SIG-M5 treated with dmso at 0.1 percent for 504 hours (cell line): ENCODE measurements around the gene SLC22A31.
"Not testable (repeated sequence)": the region's sequence is repeated elsewhere in the genome, so short reads cannot be mapped to it uniquely, and the experiment has no call there.

Experiments
- DNase-seq: peaks from one replicate; lab custom pipeline; 2025; ENCODE audit not compliant: unreplicated experiment; lab: John Stamatoyannopoulos, UW

SLC22A31 gene

GRCh38 chr16:89200124-89200849 lies at the start of gene SLC22A31:
Gene SLC22A31 (minus strand): TSS chr16:89200537. CDS start chr16:89200501, 36 bp downstream.
- DNase-seq = no peak

GRCh38 chr16:89248196-89248982 lies 48.1 kb upstream of the SLC22A31 start:
- DNase-seq = no peak

- not testable (repeated sequence) for DNase-seq
Measured at GRCh38 chr16:89247734-89248075, 47.4 kb upstream of the SLC22A31 start.

- DNase-seq = peak; percentile 90
Measured at GRCh38 chr16:89246903-89247733, 46.8 kb upstream of the SLC22A31 start.

GRCh38 chr16:89246383-89246902 lies 46.1 kb upstream of the SLC22A31 start:
- no peak for DNase-seq

- no peak for DNase-seq
Measured at GRCh38 chr16:89244754-89245153, 44.4 kb upstream of the SLC22A31 start.

GRCh38 chr16:89244264-89244663 lies 43.9 kb upstream of the SLC22A31 start:
- not testable (repeated sequence) for DNase-seq

- no peak for DNase-seq
Measured at GRCh38 chr16:89243664-89244063, 43.3 kb upstream of the SLC22A31 start.

- DNase-seq = no peak
Measured at GRCh38 chr16:89242795-89243200, 42.5 kb upstream of the SLC22A31 start.

- peak; percentile 74 for DNase-seq
Measured at GRCh38 chr16:89241187-89242007, 41.1 kb upstream of the SLC22A31 start.

GRCh38 chr16:89237733-89238132 lies 37.4 kb upstream of the SLC22A31 start:
- DNase-seq = no peak

- DNase-seq = peak; percentile 17
Measured at GRCh38 chr16:89233678-89234490, 33.5 kb upstream of the SLC22A31 start.

- no peak for DNase-seq
Measured at GRCh38 chr16:89232107-89232506, 31.8 kb upstream of the SLC22A31 start.

- DNase-seq = no peak
Measured at GRCh38 chr16:89230255-89230654, 29.9 kb upstream of the SLC22A31 start.

- DNase-seq = no peak
Measured at GRCh38 chr16:89224665-89225064, 24.3 kb upstream of the SLC22A31 start.

- DNase-seq = no peak
Measured at GRCh38 chr16:89222931-89223330, 22.6 kb upstream of the SLC22A31 start.

GRCh38 chr16:89221604-89222003 lies 21.3 kb upstream of the SLC22A31 start:
- DNase-seq = no peak

GRCh38 chr16:89219365-89219764 lies 19.0 kb upstream of the SLC22A31 start:
- DNase-seq = no peak

GRCh38 chr16:89217388-89218191 lies 17.3 kb upstream of the SLC22A31 start, which contains the start of gene ZNF778:
Gene ZNF778 (plus strand): TSS chr16:89217703. CDS start chr16:89221128, 3,425 bp downstream.
- DNase-seq = peak; percentile 81
